Right lobe of liver (tissue), 4 donors: ENCODE measurements around the gene UPK2.

Source experiments
- CTCF ChIP-seq, 4 donors: fragments of 200-600 bp in 3 of 4; fragments of 450-650 bp in 1 of 4; IDR thresholded peaks; one replicate each; pipeline versions ENCODE4 v1.5.1 to v1.8.0; 2016 to 2022; ENCODE audit warnings: antibody characterized with exemption in 4 of 4, mild to moderate bottlenecking in 2 of 4
- POLR2A ChIP-seq: fragments of 450-650 bp; IDR thresholded peaks from one replicate; pipeline ENCODE4 v1.6.1; 2017; ENCODE audit warnings: antibody characterized with exemption, mild to moderate bottlenecking
- donor health status: DM: no; HTN: no; CAD: no.
- donor health status: DM: no; HTN: no; CAD: no.
- donor health status: DM: no; HTN: yes; CAD: no.

GRCh38 chr11:118921929-118922744 lies 34.0 kb upstream of the UPK2 start:
- TF ChIP-seq CTCF (IDR thresholded peaks at IDR 0.05): no peak
- TF ChIP-seq POLR2A: peak; percentile 76
